GM19239 (cell line): ENCODE measurements around the gene CHN2.

Source experiments
- DNase-seq: peaks from one replicate; pipeline ENCODE4 v3.0.0; 2011; ENCODE audit warnings: low spot score; ENCODE audit not compliant: insufficient read length
- FAIRE-seq: peaks from 2 replicates; lab custom pipeline; 2011; peaks lifted over from hg19 to GRCh38; lab: Jason Lieb, UNC

The CHN2 gene

DNA sequence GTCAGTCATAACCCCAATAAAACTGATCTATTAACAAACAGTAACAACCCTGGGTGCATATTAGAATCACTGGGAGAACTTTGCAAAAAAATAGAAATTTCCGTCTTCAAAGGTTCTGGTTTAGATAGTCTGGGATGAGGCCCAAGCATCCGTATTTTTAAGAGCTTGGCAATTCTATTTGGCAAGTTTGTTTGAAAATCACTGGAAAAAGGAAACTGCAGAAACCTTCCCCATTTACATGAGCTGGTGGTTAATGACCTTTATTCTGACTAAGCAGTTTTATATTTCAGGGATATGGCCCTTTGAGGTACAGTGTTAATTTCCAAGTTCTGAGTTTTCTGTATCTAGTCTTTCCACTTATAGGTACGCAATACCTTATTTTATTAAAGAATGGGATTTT is 253.3 kb downstream of the CHN2 start:
- FAIRE-seq (no peak), DNase-seq (no peak)

DNA sequence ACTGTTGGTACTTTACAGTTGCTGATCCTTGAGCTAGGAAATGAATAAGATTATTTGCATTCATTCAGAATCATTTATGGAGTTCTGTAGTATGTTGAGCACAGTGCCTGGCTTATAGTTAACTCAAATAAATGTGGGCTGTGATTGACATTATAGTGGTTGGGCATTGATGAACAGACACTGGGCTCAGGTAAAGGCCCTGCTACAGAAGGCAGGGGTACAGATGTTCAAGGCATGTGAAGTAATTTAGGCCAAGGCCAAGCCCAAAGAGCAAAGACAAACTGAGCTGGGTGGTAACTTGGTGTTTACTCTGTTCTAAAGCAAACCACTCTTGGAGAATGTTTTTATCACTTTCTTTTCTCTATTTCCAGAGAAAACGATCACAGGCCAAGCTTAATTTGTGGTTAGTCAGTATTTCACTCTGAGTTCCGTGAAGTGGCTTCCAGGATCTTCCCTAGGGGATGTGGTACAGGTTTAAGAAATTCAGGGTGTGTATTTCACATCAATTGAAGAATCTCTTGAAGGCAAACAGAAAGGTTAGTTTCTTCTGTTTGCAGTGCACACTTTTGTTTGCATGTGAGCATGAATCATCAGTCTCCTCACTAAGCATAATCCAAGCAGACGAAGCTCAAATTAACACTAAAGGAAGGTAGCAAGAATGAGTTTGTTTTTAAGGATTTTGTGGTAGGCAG is 255.1 kb downstream of the CHN2 start:
- DNase-seq (no peak), FAIRE-seq (no peak)

DNA sequence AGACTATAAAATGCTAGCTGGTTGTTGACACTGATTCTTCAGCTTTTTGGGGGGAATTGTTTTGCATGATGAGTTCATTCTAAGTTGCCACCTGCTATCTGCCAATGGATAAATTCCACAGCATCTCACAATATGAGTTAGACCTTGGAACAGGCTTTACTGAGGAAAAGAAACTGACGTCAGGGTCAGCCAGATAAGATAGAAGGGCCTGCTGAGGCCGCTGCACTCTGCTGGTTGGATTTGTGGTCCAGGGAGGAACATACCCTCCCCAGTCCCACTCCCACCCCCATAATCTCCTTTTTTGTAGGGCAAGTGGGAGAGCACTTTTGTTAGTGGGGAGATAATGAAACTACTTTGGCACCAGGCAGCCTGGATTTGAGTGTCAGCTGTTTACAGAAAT is 258.4 kb downstream of the CHN2 start:
- no peak for DNase-seq
- no peak for FAIRE-seq

GRCh38 chr7:29454464-29454863 is 259.9 kb downstream of the CHN2 start:
- FAIRE-seq (no peak), DNase-seq (no peak)

DNA sequence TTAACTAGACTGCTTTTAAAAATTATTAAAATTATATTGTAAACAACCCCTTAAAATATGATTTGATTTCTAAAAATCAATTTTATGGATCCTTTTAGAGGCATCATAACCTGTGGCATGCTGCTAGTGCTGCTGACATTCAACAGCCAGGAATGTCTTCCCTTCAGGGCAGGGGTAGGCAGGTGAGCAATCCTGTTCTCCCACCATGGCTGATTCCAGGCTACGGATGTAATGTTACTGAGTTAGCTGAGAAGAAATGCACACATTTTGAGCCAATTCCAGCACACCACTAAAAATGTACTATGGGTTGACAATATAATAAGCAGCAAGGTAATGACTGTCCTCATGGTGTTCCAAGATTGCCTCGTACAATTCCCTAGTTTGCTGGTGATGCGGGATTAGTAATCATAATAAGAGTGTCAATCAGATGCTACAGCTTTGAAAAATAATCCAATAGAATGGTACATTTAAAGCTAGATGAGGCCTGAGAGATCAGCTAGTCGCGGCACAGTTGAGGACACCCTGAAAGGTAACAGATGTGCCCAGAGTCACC is 260.4 kb downstream of the CHN2 start:
- DNase-seq: no peak
- no peak for FAIRE-seq

DNA sequence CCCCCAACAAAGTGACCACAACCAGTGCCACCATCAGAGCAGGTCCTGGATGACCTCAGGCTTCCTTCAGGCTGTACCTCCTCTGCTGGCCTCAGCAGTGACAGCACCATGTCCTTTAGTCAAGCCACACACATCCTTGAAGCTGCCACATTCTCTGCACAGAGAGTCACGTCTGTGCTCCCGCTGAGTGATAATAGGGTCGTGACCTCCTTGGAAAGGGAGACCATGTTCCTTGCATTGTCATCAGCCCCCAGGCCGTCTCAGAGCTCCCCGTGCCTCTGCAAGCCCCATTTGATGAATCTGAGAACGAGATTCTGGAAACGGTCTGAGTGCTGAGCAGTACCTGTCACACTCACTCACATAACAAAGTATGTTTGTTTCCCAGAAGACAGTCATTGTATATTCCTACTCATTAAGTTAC is 262.6 kb downstream of the CHN2 start:
- no peak for FAIRE-seq
- no peak for DNase-seq

DNA sequence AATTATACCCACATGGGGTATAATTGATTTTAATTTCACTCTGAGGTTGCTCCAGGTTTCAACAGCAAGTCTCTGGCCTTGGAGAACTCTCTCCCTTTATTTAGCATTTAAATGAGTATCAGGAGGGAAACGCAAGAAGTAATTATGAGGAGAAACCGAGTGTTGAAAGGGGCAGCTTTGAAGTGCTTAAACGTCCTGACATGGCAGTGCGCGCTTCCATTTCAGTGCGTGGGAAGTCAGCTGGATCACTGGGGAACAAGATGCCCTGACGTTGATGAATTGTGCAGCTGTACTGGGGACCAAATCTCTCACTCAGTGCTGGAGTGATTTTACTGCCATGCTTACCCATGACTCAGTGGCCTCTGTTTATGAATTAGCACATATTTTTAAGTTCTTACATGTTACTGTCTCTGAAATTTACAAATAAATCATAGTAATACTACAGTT is 263.0 kb downstream of the CHN2 start:
- FAIRE-seq (no peak), DNase-seq (no peak)

DNA sequence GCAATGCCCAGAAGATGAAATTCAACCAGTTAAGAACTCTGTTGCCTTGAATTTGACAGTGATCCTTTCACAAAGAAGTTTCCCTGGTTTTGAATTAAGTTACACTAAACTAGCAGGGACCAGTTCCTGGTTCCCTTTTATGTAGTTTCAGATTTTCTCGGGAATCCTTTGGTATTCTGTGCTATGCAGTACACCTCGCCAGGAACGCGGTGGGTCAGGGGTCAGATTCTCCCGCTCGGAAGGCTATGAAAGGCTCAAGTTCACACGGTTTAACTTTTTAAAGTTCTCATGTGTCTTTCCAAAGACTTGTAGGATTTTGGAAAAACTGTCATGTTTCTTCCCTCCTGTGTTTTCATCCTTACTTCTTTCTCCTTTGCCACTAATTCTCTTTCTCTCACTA is 264.4 kb downstream of the CHN2 start:
- no peak for DNase-seq
- no peak for FAIRE-seq

GRCh38 chr7:29459589-29459988 is 265.0 kb downstream of the CHN2 start:
- DNase-seq (no peak), FAIRE-seq (no peak)

GRCh38 chr7:29461996-29462395 is 267.4 kb downstream of the CHN2 start:
- DNase-seq (no peak), FAIRE-seq (no peak)

DNA sequence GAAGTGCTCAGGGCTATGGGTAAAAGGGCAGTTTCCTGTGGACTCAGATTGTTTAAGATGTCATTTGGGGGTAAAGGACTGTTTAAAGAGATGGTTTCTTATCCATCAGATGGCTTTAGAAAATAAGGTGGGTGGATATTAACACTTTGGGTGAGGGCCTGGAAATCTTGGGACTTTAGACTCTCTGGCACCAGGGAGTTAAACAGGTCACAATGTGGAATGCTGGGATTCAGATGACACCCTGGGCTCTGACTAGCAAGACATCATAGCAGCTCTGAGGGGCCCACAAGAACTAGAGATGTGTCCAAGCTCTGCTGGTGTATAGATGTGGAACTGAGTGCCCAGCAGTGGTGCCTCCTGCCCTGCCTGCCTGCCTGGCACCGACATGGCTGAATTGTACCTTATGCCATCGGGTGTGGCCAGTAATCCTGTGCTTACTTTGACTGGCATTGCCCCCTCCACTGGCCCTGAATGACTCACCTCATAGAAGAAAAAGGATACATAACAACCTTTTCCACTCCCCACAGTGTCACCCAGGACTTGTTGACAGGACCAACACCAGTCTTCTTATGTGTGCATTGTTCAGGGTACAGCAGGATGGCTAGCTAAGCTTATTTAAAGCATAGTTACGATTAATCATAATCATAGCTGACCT is 269.1 kb downstream of the CHN2 start:
- no peak for FAIRE-seq
- DNase-seq: no peak

DNA sequence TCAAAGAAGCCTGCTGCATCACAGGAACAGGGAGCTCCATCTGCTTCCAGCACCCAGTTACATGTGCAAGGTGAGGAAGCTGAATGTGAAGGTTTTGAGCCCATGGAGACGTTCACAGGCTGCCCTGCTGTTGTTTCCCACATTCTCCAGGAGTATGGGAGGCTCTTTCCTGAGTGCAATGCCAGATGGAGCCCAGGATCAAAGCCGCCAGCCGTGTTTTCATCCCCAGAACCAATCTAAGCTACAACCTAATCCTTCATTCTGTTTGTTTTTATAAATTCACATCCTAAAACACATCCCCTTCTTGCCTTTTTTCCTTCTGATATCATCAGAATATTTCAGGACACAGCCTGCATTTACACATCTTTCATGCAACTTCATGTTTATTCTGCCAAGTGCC is 270.2 kb downstream of the CHN2 start:
- FAIRE-seq (no peak), DNase-seq (no peak)

DNA sequence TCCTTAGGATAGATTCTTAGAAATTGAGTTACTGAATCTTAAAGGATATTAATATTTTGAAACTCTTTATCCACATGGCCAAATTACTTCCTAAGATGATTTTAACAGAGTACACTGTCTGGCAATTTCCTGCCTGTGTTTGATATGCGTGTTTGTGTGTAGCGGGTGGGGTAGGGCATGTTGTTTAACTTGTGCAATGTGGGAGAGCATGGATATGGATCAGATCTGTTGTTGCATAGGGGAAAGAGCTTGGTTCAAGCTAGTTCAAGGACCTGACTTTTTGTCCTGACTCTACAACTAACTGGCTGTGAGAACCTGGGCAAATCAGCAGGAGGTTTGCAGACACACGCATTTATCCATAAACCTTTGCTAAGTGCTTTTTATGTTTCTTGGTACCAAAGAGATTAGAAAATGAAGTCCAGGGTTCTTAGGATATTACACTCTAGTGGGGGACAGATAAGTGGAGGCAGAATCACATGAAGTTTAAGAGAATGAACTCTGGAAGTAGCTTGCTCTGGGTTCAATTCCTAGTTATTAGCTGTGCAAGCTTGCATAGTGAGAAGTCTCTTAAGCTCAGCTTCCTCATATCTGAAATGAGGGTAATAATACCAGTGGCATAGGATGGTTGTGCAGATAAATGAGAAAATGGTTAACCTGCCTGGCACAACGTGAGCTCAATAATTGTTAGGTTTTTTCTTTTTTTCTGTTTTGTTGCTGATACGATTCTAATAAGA is 272.8 kb downstream of the CHN2 start:
- FAIRE-seq (no peak), DNase-seq (no peak)

GRCh38 chr7:29468196-29468595 is 273.6 kb downstream of the CHN2 start:
- FAIRE-seq (no peak), DNase-seq (no peak)

DNA sequence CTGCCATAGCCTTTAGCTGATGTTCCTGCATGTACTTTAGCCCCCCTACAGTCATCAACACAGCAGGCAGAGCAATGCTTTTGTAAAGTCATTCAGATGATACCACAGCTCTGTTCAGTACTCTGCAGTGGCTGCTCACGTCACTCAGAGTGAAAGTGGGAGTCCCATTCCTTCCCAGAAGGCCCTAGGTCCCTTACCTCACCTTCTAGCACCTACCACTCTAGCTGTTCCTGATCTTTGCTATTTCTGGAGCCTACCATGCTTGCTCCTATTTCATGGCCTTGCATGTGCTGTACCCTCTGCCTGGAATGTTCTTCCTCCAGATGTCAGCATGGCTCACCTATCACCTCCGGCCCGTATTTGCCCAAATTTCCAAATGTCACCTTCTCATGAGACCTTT is 274.7 kb downstream of the CHN2 start:
- no peak for FAIRE-seq
- DNase-seq: no peak

- FAIRE-seq: no peak
- no peak for DNase-seq
These were observed 275.5 kb downstream of the CHN2 start for GRCh38 chr7:29469976-29470557.

- FAIRE-seq (no peak), DNase-seq (no peak)
These were observed 277.0 kb downstream of the CHN2 start for GRCh38 chr7:29471444-29472138.

- FAIRE-seq: no peak
These were observed 282.3 kb downstream of the CHN2 start for GRCh38 chr7:29476916-29477315.

GRCh38 chr7:29478226-29478625 is 283.7 kb downstream of the CHN2 start:
- DNase-seq (no peak), FAIRE-seq (no peak)

More at GRCh38 chr7:29476916-29477315, 282.3 kb downstream of the CHN2 start:
- no peak for DNase-seq

DNA sequence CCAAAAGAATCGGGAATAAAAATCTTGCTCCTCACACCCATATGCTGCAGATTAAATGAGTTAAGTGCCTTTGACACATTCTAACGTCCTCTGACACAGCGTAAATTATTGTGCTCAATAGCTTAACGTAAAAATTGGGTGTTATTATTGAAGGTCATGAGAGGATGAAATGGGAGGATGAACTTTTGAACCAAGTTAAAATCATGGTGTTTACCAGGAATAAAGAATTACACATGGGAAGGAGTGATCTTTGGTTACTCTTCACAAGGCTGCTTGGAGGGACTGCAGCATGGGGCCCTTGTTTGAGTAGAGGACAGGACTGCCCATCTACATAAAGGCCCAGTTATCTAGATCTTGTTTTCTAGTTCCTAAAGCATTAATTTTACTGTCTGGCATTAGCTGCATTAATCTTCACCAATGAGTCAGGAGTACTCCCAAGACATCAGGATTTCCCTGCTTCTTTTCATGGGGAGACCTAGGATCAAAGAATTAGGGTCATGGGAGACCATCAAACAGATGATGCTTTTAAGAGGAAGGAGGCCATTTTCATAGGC is 284.2 kb downstream of the CHN2 start:
- FAIRE-seq: no peak
- DNase-seq: no peak
